Duodenal mucosa (tissue), 2 donors: ENCODE data around the gene MORF4L2.
"Not testable (repeated sequence)": the region's sequence is repeated elsewhere in the genome, so short reads cannot be mapped to it uniquely, and the experiment has no call there.

Experiments used
- H3K27ac ChIP-seq: one replicate; pipeline ENCODE4 v1.7.0; 2013; ENCODE audit warnings: low read depth, low read length
- H3K27me3 ChIP-seq, 2 donors: one replicate each; pipeline ENCODE4 v1.7.0; 2013; ENCODE audit warnings: low read length in 2 of 2, control low read depth in 1 of 2; ENCODE audit not compliant: insufficient read depth in 2 of 2, control insufficient read depth in 1 of 2
- H3K36me3 ChIP-seq, 2 donors: one replicate each; pipeline ENCODE4 v1.7.0; 2013; ENCODE audit warnings: low read length in 2 of 2, control low read depth in 1 of 2; ENCODE audit not compliant: insufficient read depth in 2 of 2, control insufficient read depth in 1 of 2
- H3K4me1 ChIP-seq, 2 donors: one replicate each; pipeline ENCODE4 v1.7.0; 2013; ENCODE audit warnings: low read length in 2 of 2, control low read depth in 1 of 2; ENCODE audit not compliant: insufficient read depth in 2 of 2, control insufficient read depth in 1 of 2
- H3K4me3 ChIP-seq, 2 donors: one replicate each; pipeline ENCODE4 v1.7.0; 2013; ENCODE audit warnings: low read length in 2 of 2, low read depth in 1 of 2
- H3K9ac ChIP-seq, 2 donors: one replicate each; pipeline ENCODE4 v1.7.0; 2013; ENCODE audit warnings: low read length in 2 of 2, low read depth in 1 of 2
- H3K9me3 ChIP-seq, 2 donors: one replicate each; pipeline ENCODE4 v1.7.0; 2013; ENCODE audit warnings: low read length in 2 of 2, control low read depth in 1 of 2; ENCODE audit not compliant: control insufficient read depth in 1 of 2

The MORF4L2 gene

DNA sequence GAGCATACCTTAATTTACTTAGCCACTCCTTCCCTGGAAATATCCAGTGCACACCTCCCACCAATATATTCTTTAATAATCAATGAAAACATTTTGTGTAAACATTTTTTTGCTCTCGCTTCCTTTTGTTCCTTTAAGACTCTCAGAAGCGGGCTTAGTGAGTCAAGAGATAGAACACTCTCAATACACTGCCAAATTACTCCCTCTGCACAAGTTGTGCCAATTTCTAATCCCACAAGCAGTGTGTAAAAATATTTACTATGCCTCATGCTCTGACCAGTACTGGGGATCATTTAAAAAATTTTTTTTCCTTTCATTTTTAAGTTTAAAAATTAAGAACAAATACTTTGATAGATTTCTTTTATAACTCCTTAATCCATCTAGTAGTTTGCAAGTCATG is 5.1 kb downstream of the MORF4L2 start:
- Histone ChIP-seq H3K9me3 (no peaks in the 10 kb centered on the region), H3K27ac (no peak overlapping the region), H3K36me3 (peaks cover 10 to 54% of the 10 kb centered on the region in 2 donors)

DNA sequence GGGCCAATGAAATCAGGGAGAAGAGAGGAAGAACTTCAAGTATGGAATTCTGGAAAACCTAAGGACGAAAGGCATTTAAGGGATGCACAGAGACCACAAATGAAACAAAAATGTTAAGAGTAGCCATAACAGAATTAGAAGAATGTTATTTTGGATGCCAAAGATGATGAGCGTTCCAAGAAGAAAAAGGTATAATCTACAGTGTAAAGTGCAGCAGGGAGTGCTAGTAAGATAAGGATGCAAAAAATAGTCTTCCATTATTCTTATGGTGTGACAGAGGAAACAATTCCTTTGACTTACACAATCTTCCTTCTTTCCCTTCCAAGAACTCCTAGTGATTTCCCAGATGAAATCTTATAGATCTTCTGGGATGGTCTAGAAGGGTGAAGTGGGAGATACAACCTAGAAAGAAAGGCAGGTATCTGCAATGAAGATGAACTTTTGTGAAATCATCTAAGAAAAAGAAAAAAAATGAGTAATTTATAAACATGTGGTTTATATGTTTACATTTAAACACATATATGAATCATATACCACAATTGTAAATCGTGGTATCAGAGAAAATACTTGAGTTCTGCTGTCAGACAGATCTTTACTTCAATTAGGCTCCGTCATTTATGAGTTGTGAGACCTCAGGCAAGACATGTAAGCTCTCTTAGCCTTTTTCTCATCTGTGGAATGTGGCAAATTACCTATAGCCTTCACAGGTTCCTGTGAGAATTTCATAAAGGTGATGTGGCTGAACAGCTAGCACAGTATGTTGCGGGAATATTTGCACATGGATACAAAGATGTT is 8.1 kb downstream of the MORF4L2 start:
- no peak overlapping the region for H3K4me3 ChIP-seq
- no peaks in the 10 kb centered on the region for H3K9me3 ChIP-seq
- no peaks in the 10 kb centered on the region for H3K4me1 ChIP-seq
- no peak overlapping the region for H3K9ac ChIP-seq
- H3K27ac ChIP-seq = no peak overlapping the region
- H3K36me3 ChIP-seq = peaks cover 10 to 58% of the 10 kb centered on the region in 2 donors
- no peaks in the 10 kb centered on the region for H3K27me3 ChIP-seq

More for the DNA sequence above, 5.1 kb downstream of the MORF4L2 start:
- Histone ChIP-seq H3K4me3 (no peak overlapping the region), H3K4me1 (peaks cover 0 to 5% of the 10 kb centered on the region in 2 donors), H3K9ac (no peak overlapping the region), H3K27me3 (no peaks in the 10 kb centered on the region)

DNA sequence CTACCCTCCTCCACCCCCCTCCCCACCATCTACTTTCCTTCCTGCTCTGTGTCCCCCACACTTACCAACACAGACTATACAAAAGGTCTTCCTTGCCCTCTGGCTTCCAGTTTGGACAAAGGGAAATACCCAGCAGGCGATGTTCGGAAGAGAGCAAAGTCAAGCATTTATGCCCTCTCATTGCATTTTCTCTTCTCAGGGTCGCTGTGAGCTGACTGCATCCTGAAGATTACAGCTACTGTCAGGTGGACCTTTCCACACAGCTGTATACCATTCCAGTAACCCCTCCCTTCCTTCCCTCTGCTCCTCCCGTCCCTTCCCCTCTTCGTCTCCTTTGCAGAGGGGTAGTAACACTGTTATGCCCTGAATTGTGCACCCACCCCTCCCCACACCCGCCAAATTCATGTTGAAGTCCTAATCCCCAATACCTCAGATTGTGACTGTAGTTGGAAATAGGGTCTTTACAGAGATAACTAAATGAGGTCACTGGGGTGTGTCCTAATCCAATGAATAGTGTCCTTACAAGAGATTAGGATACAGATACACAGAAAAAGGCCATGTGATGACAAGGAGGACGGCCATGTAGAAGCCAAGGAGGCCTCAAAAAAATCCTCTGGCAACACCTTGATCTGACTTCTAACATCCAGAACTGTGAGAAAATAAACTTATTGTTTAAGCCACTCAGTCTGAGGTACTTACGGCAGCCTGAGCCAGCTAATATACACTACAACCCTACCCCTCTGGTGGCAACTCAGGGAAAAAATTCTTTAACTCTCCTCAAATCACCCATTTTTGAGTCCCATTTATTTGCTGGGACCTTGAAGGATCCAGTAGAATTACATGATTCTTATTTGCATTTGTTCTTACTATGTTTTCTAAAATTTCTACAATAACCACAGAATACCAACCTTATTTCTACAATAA is 11.7 kb downstream of the MORF4L2 start:
- Histone ChIP-seq H3K4me1 (no peaks in the 10 kb centered on the region), H3K36me3 (peaks cover 10 to 41% of the 10 kb centered on the region in 2 donors), H3K27me3 (no peaks in the 10 kb centered on the region), H3K9me3 (no peaks in the 10 kb centered on the region), H3K4me3 (no peak overlapping the region), H3K27ac (no peak overlapping the region), H3K9ac (no peak overlapping the region)

DNA sequence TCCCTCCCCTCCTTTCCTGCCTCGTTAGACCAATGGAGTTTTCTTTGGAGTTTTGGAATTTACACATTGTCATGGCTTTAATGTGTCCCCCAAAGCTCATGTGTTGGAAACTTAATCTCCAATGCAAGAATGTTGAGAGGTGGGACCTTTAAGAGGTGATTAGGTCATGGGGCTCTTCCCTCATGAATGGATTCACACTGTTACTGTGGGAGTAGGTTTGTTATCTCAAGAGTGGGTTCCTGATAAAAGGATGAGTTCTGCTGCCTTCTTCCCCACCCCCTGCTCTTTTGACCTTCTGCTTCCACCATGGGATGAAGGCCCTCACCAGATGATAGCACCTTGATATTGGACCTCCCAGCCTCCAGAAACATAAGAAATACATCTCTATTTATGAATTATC is 16.8 kb downstream of the MORF4L2 start:
- H3K4me3 ChIP-seq = no peak overlapping the region
- no peak overlapping the region for H3K9ac ChIP-seq
- no peaks in the 10 kb centered on the region for H3K9me3 ChIP-seq
- peaks cover 0 to 4% of the 10 kb centered on the region in 2 donors for H3K36me3 ChIP-seq
- H3K4me1 ChIP-seq = no peaks in the 10 kb centered on the region
- H3K27me3 ChIP-seq = peaks cover 0 to under 1% of the 10 kb centered on the region in 2 donors
- H3K27ac ChIP-seq = no peak overlapping the region

DNA sequence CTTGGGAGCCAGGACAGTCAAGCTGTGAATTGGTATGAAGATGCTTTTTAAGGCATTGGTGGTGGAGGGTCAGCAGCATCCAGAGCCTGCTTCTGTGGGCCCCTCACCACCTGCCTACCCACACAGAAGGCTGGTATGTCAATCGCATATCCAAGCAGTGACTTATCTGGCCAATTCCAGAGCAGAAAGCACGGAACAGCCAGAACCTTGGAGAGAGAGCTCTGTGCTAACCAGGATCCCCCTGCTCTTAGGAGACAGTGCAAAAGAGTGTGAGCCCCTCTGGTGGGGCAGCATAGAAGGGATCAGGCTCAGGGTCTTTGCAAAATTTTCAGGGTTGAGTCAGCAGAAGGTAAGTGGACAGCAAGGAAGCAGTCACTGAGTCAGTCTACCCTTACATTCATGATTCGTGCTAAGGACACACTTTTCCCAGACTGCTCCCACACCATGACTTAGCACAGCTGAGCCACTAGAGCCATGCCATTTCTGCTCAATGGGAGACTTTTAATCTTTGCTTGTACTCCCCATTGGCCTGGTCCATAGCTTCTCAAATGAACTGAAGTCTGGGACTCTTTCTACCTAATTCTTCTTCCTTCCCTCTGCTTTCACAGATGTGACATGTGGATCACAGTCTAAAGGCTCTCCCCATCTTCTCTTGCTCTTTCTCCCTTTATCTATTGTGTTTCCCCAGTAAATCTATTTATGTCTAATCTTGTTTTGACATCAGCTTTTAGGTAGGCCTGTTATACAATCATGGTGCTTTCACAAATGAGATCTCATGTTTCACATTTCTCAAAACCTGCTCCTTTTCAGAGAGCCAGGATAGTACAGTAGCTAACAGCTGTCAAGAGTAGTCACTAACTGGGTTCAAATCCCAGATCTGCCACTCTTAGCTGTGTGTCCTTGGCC is 20.0 kb downstream of the MORF4L2 start:
- no peak overlapping the region for H3K9ac ChIP-seq
- H3K36me3 ChIP-seq = no peaks in the 10 kb centered on the region
- no peaks in the 10 kb centered on the region for H3K9me3 ChIP-seq
- H3K27ac ChIP-seq = no peak overlapping the region
- no peak overlapping the region for H3K4me3 ChIP-seq
- H3K4me1 ChIP-seq = no peaks in the 10 kb centered on the region
- peaks cover 0 to 8% of the 10 kb centered on the region in 2 donors for H3K27me3 ChIP-seq

DNA sequence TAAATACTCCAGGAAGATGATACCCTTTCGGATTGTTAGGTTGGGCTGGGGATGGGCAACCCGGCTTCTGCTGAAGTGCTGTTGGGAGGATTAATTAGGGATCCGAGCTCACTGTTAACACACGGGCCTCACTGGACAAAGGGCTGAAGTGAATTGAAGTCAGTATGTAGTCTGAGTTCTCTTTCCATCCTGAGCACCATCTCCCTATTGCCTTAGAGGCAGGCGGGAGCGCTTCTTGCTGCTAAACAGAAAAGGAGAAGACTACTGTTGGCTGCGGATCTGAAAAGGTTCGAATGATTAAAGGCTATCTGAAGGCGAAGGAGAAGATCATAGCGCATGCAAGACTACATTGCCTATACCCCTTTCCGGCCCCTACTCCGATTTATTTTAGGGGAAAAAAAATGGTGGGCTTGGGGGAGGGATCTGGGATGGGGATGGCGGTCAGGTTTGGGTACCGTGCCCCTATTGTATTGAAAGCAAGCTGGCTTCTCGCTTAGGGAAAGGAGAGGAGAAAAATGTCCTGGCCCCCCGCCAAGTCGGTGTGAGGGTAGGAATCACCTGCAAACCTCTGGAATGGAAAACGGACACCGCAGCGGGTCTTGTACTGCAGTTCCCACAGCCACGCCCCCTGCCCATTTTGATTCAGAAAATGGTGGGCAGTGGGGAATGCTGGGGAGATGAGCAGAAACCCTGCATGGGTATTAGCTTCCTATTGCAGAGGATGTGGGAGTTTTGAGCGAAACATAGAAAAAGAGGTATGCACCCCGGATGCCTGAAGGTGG is 22.3 kb downstream of the MORF4L2 start:
- H3K27ac ChIP-seq = no peak overlapping the region
- peaks cover 0 to 8% of the 10 kb centered on the region in 2 donors for H3K27me3 ChIP-seq
- no peaks in the 10 kb centered on the region for H3K4me1 ChIP-seq
- no peak overlapping the region for H3K9ac ChIP-seq
- no peak overlapping the region for H3K4me3 ChIP-seq
- H3K9me3 ChIP-seq = no peaks in the 10 kb centered on the region
- no peaks in the 10 kb centered on the region for H3K36me3 ChIP-seq

DNA sequence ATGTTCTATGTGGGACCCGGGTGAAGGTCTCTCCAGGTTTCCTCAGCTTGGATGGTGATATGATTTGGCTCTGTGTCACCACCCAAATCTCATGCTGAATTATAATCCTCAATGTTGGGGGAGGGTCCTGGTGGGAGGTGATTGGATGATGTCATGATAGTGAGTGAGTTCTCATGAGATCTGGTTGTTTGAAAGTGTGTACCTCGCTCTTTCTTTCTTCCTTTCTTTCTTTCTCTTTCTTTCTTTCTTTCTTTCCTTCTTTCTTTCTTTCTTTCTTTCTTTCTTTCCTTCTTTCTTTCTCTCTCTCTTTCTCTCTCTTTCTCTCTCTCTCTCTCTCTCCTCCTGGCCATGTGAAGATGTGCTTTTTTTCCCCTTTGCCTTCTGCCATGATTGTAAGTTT is 27.0 kb downstream of the MORF4L2 start:
- H3K27me3 ChIP-seq = not testable (repeated sequence)

DNA sequence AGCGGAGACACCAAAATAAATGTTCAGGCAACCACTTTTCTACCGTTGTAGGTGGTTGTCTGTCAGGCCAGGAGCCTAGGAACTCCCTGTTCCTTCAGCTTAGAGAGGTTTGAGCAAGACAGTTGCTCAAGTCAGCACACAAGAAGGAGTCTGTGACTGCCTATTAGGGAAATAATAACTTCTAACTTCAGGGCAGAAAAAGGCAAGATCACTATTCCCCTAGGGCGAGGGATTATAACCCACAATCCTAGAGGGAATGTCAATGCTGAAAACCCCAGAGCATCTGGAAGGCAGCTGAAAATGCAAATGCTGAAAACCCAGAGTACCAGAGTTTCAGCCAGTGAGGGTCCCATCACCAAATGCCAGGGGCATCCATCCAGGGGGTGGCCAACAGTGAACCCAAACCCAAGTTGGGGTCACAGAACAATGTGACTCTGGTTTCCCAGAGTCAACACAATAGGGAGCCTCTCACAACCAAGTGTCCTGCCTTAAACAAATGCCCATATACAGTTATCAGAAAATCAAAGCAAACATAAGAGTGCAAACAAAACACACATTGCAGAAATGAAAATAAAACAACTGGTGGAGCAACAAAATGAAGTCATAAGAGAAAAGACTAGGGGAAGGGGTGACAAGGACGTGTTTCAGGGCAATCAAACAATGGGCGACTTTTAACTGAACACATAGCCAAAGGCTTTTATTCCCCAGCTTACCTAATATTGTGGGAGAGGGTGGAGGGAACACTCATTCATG is 27.6 kb downstream of the MORF4L2 start:
- H3K36me3 ChIP-seq = no peaks in the 10 kb centered on the region
- no peaks in the 10 kb centered on the region for H3K4me1 ChIP-seq
- no peak overlapping the region for H3K4me3 ChIP-seq
- no peaks in the 10 kb centered on the region for H3K9me3 ChIP-seq
- H3K9ac ChIP-seq = no peak overlapping the region
- H3K27me3 ChIP-seq = no peaks in the 10 kb centered on the region
- H3K27ac ChIP-seq = no peak overlapping the region

More for the DNA sequence above, 27.0 kb downstream of the MORF4L2 start:
- H3K9ac ChIP-seq, H3K4me1 ChIP-seq, H3K27ac ChIP-seq, H3K9me3 ChIP-seq, H3K36me3 ChIP-seq, H3K4me3 ChIP-seq: not testable (repeated sequence)

DNA sequence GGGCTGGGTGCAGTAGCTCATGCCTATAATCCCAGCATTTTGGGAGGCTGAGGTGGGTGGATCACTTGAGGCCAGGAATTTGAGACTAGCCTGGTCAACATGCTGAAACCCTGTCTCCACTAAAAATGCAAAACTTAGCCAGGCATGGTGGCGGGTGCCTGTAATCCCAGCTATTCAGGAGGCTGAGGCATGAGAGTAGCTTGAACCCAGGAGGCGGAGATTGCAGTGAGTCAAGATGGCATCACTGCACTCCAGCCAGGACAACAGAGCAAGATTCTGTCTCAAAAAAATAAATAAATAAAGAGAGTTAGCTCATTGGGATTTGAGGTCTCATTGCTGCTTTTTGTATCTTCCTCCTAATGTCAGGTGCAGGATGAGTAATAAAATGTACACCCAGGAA is 29.4 kb downstream of the MORF4L2 start:
- H3K36me3 ChIP-seq, H3K4me3 ChIP-seq, H3K4me1 ChIP-seq, H3K27me3 ChIP-seq, H3K27ac ChIP-seq, H3K9me3 ChIP-seq, H3K9ac ChIP-seq: not testable (repeated sequence)
